ENCODE results near the gene RHBDF2.

Gene RHBDF2

DNA sequence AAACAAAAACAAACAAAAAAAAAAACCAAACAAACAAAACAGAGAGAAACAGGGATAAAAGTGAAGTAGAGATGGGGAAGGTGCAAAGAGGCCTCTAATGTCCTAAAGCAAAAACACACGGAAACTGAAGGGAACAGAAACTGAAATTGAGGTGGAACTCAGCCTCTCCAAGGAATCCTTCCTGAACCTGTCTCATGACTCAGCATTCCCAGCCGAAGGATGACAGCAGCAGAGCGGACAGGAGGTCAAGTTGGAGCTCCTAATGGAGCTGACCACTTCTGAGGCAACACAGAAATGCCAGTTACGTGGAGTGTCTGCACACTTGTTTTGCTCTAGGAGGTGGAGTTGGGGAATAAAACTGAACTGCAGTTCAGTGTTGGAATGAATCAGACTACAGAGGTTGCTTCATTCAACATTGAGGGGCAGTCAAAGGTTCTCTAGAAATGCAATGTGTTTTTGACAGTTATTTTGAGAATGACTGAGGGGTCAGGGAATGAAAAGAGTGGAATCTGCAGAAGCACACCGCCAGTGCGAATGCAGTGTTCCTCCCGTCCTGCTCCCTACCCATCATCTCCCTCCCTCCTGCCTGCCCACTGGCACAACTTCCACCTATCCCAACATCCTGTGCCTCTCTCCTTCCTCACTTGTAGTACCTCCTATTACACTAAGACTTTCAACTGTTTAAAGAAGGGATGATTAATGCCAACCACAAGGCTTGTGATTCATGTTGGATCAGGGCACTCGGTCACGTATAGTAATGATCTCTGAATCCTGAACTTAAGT lies 54.6 kb downstream of the RHBDF2 start:
- in situ Hi-C loops (cut with MboI; ENCODE audit: low pct_unique_long_range_greater_than_20kb, low sequenced_read_pairs), result no loop called here
- no peak for DNase-seq

GRCh38 chr17:76445697-76446448 lies 55.4 kb downstream of the RHBDF2 start:
- in situ Hi-C loops (cut with MboI; ENCODE audit: low pct_unique_long_range_greater_than_20kb, low sequenced_read_pairs), result no loop called here
- DNase-seq, result no peak

DNA sequence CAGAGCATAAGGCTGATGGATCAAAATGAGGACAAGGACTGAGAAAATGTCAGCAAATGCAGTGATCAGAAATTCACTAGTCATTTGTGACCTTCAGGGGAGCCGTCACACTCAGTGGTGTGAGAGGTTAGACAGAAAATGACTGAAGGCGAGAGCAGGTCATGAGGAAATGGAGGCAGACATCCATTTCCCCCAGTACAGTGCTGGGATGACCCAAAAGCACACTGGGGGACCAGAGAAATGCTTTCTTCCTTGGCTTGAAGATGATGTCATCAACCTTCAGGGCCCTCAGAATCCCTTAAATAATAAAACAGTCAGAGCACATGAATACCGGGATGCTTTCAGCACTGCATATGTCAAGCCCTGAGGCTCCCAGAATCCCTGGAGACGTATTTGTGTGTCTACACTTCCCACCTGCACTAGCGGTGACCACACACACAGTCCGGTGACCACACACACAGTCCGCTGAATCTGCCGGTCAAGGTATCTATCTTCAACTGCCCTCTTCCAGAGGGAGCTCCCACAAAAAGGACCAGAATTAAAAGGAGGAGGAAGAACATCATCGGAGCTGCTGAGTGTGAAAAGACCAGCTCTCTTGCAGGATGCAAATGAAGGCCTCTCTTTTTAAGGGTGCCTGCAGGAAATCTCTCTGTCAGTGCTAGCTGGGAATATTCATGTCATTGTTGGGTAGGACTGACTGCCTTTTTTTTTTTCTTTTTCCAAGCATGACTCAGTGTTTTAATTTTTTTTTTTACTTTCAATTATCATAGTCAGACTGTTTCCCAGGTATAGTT lies 56.5 kb downstream of the RHBDF2 start:
- in situ Hi-C loops (cut with MboI; ENCODE audit: low pct_unique_long_range_greater_than_20kb, low sequenced_read_pairs), result no loop called here
- DNase-seq, result no peak

GRCh38 chr17:76442341-76443338 lies 58.6 kb downstream of the RHBDF2 start:
- in situ Hi-C loops (cut with MboI; ENCODE audit: low pct_unique_long_range_greater_than_20kb, low sequenced_read_pairs), result no loop called here
- no peak for DNase-seq

GRCh38 chr17:76441686-76442340 lies 59.4 kb downstream of the RHBDF2 start:
- in situ Hi-C loops (cut with MboI; ENCODE audit: low pct_unique_long_range_greater_than_20kb, low sequenced_read_pairs), result no loop called here
- no peak for DNase-seq

DNA sequence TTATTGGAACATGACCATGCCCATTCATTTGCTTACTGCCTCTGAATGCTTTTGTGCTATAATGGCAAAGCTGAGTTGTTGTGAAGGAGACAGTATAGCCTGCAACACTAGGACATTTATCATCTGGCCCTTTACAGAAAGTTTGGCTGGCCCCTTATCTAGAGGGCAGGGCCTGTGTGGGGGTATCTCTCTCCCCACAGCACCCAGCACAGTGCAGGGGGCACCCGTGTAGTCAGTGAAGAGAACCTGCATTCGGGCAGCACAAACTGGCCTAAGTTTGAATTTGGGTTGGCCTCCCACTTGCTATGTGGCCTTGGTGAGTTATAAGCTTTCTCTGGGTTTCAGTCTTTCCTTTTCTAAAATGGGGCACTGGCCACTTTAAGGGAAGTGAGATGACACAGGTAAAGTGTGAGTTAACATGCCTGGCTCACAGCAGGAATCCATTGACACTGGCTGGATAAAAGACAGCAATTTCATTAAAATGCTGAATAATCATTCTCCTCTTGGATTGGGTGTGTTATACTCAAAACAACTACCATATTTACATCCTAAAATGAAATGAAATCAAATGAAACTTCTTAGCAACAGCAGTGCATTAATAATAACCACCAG lies 60.4 kb downstream of the RHBDF2 start:
- in situ Hi-C loops (cut with MboI; ENCODE audit: low pct_unique_long_range_greater_than_20kb, low sequenced_read_pairs), result no loop called here
- no peak for DNase-seq

DNA sequence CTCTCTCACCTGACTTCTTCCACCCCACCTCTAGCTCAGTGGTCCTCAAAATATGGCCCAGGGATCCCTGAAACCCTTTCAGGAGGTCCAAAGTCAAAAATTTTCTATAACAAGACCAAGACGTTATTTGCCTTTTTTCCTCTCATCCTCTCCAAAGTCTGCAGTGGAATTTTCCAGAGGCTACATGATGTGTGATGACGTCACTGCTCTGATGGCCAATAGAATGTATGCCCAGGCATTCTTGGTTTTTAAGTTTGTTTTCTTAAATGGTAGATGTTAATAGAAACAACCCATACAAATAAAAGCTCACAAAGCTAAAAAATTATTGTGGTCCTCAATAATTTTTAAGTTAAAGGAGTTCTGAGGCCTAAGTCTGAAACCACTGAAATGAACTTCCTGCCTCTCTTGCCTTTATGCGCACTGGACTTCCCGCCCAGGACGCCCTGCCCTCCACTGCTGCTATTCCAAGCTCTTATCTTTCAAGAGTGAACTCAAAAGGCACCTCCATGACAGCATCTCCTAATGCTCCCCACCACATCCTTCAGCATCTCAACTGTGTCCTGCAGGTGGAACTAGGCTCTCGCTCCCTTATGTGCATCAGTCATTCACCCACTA lies 61.8 kb downstream of the RHBDF2 start:
- in situ Hi-C loops (cut with MboI; ENCODE audit: low pct_unique_long_range_greater_than_20kb, low sequenced_read_pairs), result no loop called here
- DNase-seq, result no peak

- in situ Hi-C loops (cut with MboI; ENCODE audit: low pct_unique_long_range_greater_than_20kb, low sequenced_read_pairs), result no loop called here
- no peak for DNase-seq
Observed at GRCh38 chr17:76438906-76439305, 62.3 kb downstream of the RHBDF2 start.

- in situ Hi-C loops (cut with MboI; ENCODE audit: low pct_unique_long_range_greater_than_20kb, low sequenced_read_pairs), result no loop called here
- DNase-seq, result no peak
Observed at GRCh38 chr17:76437467-76438402, 63.5 kb downstream of the RHBDF2 start.

DNA sequence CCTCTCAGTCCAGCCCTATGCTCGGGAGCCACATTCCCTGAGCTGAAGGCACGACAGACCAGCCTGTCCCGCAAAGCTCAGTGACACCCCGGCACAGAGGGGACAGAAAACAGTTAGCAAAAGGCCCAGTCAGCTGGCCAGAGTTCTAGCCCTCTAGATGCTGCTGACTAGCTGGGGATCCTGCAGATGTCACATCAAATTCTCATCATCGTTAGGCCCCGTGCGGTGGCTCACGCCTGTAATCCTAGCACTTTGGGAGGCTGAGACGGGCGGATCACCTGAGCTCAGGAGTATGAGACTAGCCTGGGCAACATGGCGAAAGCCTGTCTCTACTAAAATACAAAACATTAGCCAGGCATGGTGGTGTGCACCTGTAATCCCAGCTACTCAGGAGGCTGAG lies 65.5 kb downstream of the RHBDF2 start:
- in situ Hi-C loops (cut with MboI; ENCODE audit: low pct_unique_long_range_greater_than_20kb, low sequenced_read_pairs), result no loop called here
- DNase-seq, result no peak

DNA sequence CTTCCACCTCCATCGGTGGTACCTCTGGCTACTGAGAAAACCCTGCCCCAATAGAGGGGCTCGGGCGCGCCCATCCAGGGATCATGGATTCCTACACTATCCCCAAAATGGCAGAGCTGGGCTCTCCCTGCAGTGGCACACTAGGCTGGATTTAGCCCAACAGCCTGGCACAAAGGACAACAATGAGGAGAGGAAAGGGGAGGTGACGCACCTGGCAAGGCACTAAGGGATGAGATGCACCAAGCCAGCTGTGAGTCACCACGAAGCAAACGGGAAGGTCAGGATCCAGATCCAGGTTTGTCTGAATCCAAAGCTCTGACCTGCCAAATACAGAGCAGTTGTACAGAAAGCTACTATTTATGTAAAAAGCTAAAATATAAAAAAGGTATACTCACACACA lies 66.4 kb downstream of the RHBDF2 start:
- in situ Hi-C loops (cut with MboI; ENCODE audit: low pct_unique_long_range_greater_than_20kb, low sequenced_read_pairs), result no loop called here
- no peak for DNase-seq

DNA sequence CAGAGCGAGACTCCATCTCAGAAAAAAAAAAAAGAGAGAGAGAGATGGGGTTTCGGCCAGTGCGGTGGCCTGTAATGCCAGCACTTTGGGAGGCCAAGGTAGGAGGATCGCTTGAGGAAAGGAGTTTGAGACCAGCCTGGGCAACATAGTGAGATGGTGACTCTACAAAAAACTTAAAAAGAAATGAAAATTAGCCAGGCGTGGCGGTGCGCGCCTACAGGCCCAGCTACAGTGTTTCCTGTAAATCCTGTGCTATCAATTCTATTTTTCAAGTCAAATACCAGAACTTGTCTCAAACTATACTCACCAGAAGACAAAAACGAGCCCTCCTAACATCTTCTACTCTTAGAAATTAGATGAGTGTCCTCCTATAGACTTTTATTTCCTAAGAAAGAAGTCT lies 67.5 kb downstream of the RHBDF2 start:
- no peak for DNase-seq
- in situ Hi-C loops (cut with MboI; ENCODE audit: low pct_unique_long_range_greater_than_20kb, low sequenced_read_pairs), result no loop called here

- in situ Hi-C loops (cut with MboI; ENCODE audit: low pct_unique_long_range_greater_than_20kb, low sequenced_read_pairs), result no loop called here
- DNase-seq, result peak; percentile 26
Observed at GRCh38 chr17:76432712-76433336, 68.4 kb downstream of the RHBDF2 start.

DNA sequence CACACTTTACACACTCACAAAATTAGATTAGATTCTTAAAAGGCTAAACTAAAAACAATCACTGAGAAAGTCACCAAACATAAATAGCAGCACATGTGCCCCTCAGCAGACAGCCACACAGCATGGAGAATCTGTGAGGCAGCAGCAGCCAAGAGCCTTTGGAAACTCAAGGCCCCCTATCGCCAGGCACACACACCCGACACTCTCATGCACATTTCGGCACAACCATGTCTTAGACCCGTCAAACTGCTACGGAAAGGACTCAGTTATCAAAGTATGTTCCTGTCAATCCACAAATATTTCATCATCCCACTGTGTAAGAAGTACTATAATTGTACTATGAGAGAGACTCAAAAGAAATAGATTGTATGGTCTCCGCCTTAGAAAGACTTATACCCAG lies 69.2 kb downstream of the RHBDF2 start:
- no peak for DNase-seq
- in situ Hi-C loops (cut with MboI; ENCODE audit: low pct_unique_long_range_greater_than_20kb, low sequenced_read_pairs), result no loop called here

- DNase-seq, result no peak
- in situ Hi-C loops (cut with MboI; ENCODE audit: low pct_unique_long_range_greater_than_20kb, low sequenced_read_pairs), result no loop called here
Observed at GRCh38 chr17:76431509-76431908, 69.7 kb downstream of the RHBDF2 start.

- in situ Hi-C loops (cut with MboI; ENCODE audit: low pct_unique_long_range_greater_than_20kb, low sequenced_read_pairs), result no loop called here
Observed at GRCh38 chr17:76428511-76428910, 72.7 kb downstream of the RHBDF2 start.

More at GRCh38 chr17:76428511-76428910, 72.7 kb downstream of the RHBDF2 start:
- DNase-seq, result no peak

Measured in KBM-7 (cell line).